ENCODE measurements around the gene ALKBH4. TPM values are rescaled to one million over a fixed set of nuclear protein-coding genes. Genes with fewer than 3 reads are reported as not detected.
"Not testable (repeated sequence)": the region's sequence is repeated elsewhere in the genome, so short reads cannot be mapped to it uniquely, and the experiment has no call there.

Gene ALKBH4
- total RNA-seq, 6 experiments from 2014 or later, result 3.7 to 11.7 (median 5.6) TPM

DNA sequence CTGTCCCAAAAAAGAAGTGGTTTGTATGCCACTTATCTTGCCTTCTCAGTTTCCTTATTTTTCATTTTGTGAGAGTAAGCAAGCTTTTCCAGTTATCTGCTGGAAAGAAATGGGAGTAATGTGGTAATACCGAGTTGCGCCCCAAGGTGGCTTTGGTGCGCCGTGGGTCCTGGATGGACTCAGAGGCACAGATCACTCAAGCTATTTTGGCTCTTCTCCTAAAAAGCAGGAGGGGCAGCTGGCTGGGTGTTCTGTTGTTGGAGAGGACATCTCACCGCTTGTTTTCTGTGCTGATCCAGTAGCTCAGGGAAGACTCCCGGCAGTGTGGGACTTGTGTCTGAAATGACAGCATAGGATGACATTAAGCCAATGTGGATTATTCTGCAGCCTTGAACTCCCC lies 52.1 kb downstream of the ALKBH4 start:
- Histone ChIP-seq H3K9me3 (no peaks in the 10 kb centered on the region), H3K27me3 (no peaks in the 10 kb centered on the region), H3K27ac (no peak overlapping the region), H3K4me1 (no peaks in the 10 kb centered on the region), H3K36me3 (peaks cover 0 to 43% (median 4%) of the 10 kb centered on the region in 4 donors), H3K4me3 (no peak overlapping the region)
- TF ChIP-seq POLR2A (IDR thresholded peaks at IDR 0.05), result no peak
- TF ChIP-seq CTCF (IDR thresholded peaks at IDR 0.05), result peak; percentile 30 to 43 (median 34)
- peak in 1 of 3 donors; percentile 29 for DNase-seq
- 56% methylated on average over 5 of the region's 6 CpGs for WGBS (ENCODE audit: insufficient coverage, low coverage, low lambda C conversion rate, missing lambda C conversion rate)
- ATAC-seq, result peak; percentile 71 to 77 (median 74)
- intact Hi-C loops (cut with DNase I), result no loop called here

GRCh38 chr7:102410918-102411317 lies 53.7 kb downstream of the ALKBH4 start:
- 95% methylated on average over 4 of the region's 5 CpGs for WGBS (ENCODE audit: insufficient coverage, low coverage, low lambda C conversion rate, missing lambda C conversion rate)
- H3K36me3 ChIP-seq, result peaks cover 0 to 53% (median 11%) of the 10 kb centered on the region in 4 donors
- no peaks in the 10 kb centered on the region for H3K9me3 ChIP-seq
- DNase-seq, result no peak
- no peak for ATAC-seq
- no peak overlapping the region for H3K27ac ChIP-seq
- H3K4me3 ChIP-seq, result no peak overlapping the region
- H3K27me3 ChIP-seq, result no peaks in the 10 kb centered on the region
- TF ChIP-seq POLR2A (IDR thresholded peaks at IDR 0.05), result no peak
- intact Hi-C loops (cut with DNase I), result no loop called here
- H3K4me1 ChIP-seq, result no peaks in the 10 kb centered on the region

DNA sequence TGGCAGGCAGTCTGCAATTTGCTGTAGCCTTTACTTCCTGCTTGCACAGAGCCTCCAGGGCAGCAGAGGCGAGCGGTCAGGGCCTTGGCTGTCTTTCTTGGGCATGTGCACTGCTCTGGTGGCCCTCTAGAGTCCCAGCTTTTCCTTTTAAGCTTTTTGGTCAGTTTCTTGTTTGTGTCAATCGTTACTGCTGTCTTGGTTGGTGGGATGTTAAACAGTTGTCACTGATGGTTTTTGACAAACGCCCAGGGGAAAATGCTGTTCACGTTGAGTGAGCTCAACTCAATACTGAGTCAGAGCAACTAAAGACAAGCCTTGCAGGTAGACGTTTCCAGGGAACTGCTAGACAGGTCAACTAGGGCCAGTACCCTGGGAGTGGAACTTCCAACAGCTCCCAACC lies 54.5 kb downstream of the ALKBH4 start:
- Histone ChIP-seq H3K36me3 (peaks cover 0 to 61% (median 15%) of the 10 kb centered on the region in 4 donors), H3K27me3 (no peaks in the 10 kb centered on the region), H3K9me3 (no peaks in the 10 kb centered on the region), H3K4me1 (no peaks in the 10 kb centered on the region), H3K4me3 (no peak overlapping the region), H3K27ac (no peak overlapping the region)
- ATAC-seq (no peak), DNase-seq (no peak)
- TF ChIP-seq CTCF (IDR thresholded peaks at IDR 0.05), result no peak
- TF ChIP-seq POLR2A (IDR thresholded peaks at IDR 0.05), result no peak
- WGBS (ENCODE audit: insufficient coverage, low coverage, low lambda C conversion rate, missing lambda C conversion rate), result 70% methylated on average over 4 of the region's 6 CpGs
- intact Hi-C loops (cut with DNase I), result no loop called here

GRCh38 chr7:102409340-102409739 lies 55.3 kb downstream of the ALKBH4 start:
- Histone ChIP-seq H3K4me3 (no peak overlapping the region), H3K27me3 (no peaks in the 10 kb centered on the region), H3K27ac (no peak overlapping the region), H3K36me3 (peaks cover 0 to 68% (median 17%) of the 10 kb centered on the region in 4 donors), H3K9me3 (no peaks in the 10 kb centered on the region), H3K4me1 (no peaks in the 10 kb centered on the region)
- 100% methylated on average over 2 of the region's 4 CpGs for WGBS (ENCODE audit: insufficient coverage, low coverage, low lambda C conversion rate, missing lambda C conversion rate)
- no peak for DNase-seq
- TF ChIP-seq POLR2A (IDR thresholded peaks at IDR 0.05) (no peak), CTCF (IDR thresholded peaks at IDR 0.05) (no peak)
- no peak for ATAC-seq
- intact Hi-C loops (cut with DNase I), result no loop called here

- DNase-seq; H3K27ac ChIP-seq; H3K4me3 ChIP-seq; intact Hi-C loops (cut with DNase I); ATAC-seq; H3K27me3 ChIP-seq; H3K9me3 ChIP-seq; H3K4me1 ChIP-seq: not testable (repeated sequence)
- whole genome bisulfite sequencing (ENCODE audit: insufficient coverage, low coverage, low lambda C conversion rate, missing lambda C conversion rate), result 83% methylated on average over 1 of the region's 6 CpGs
- peaks cover 0 to 73% (median 17%) of the 10 kb centered on the region in 4 donors for H3K36me3 ChIP-seq
Observed at GRCh38 chr7:102408530-102408929, 56.1 kb downstream of the ALKBH4 start.

- ATAC-seq, result no peak
- Histone ChIP-seq H3K36me3 (peaks cover 0 to 72% (median 17%) of the 10 kb centered on the region in 4 donors), H3K27ac (no peak overlapping the region), H3K27me3 (no peaks in the 10 kb centered on the region), H3K4me3 (no peak overlapping the region), H3K4me1 (no peaks in the 10 kb centered on the region), H3K9me3 (no peaks in the 10 kb centered on the region)
- intact Hi-C loops (cut with DNase I), result no loop called here
- TF ChIP-seq CTCF (IDR thresholded peaks at IDR 0.05) (no peak), POLR2A (IDR thresholded peaks at IDR 0.05) (no peak)
- WGBS (ENCODE audit: insufficient coverage, low coverage, low lambda C conversion rate, missing lambda C conversion rate), result 100% methylated on average over 3 of the region's 6 CpGs
- DNase-seq, result no peak
Observed at GRCh38 chr7:102407910-102408309, 56.8 kb downstream of the ALKBH4 start.

Data from right lobe of liver (tissue), 6 donors.